SU-DHL-6 (cell line): Measurements from ENCODE around the gene RGL3.
"Not testable (repeated sequence)": the region's sequence is repeated elsewhere in the genome, so short reads cannot be mapped to it uniquely, and the experiment has no call there.

Experiments
- H2AFZ ChIP-seq: fragments of 200-600 bp; sonication (generic); 2 replicates; pipeline ENCODE4 v1.6.1; 2014; ENCODE audit warnings: low read depth, mild to moderate bottlenecking, moderate library complexity, mixed read lengths, antibody characterized with exemption, low read length; ENCODE audit not compliant: severe bottlenecking
- H3F3A ChIP-seq: fragments of 200-600 bp; shearing (Covaris generic); 2 replicates; pipeline ENCODE4 v1.6.0; 2016; ENCODE audit warnings: antibody characterized with exemption, mild to moderate bottlenecking; ENCODE audit not compliant: insufficient read depth
- H3K27ac ChIP-seq: fragments of 200-600 bp; sonication (generic); 2 replicates; pipeline ENCODE4 v1.5.1; 2016; ENCODE audit warnings: low read depth, mild to moderate bottlenecking, low read length, moderate library complexity, mixed read lengths
- H3K27me3 ChIP-seq: fragments of 200-600 bp; sonication (generic), shearing (Covaris generic); 2 replicates; pipeline ENCODE4 v1.6.0; 2014; ENCODE audit warnings: mild to moderate bottlenecking, low read length
- H3K36me3 ChIP-seq: fragments of 200-600 bp; sonication (generic); 2 replicates; pipeline ENCODE4 v1.6.1; 2014; ENCODE audit warnings: mild to moderate bottlenecking, low read length, mixed read lengths
- H3K4me2 ChIP-seq: fragments of 300-600, 200-600 bp; shearing (Covaris generic), sonication (generic); 2 replicates; pipeline ENCODE4 v1.6.0; 2014; ENCODE audit warnings: low read length, low read depth, mild to moderate bottlenecking; ENCODE audit not compliant: poor library complexity, severe bottlenecking
- H3K4me3 ChIP-seq: fragments of 200-600 bp; sonication (generic); 2 replicates; pipeline ENCODE4 v1.5.1; 2014; ENCODE audit warnings: antibody characterized with exemption, low read length, mild to moderate bottlenecking, mixed read lengths; ENCODE audit not compliant: insufficient read depth, poor library complexity, severe bottlenecking
- H3K79me2 ChIP-seq: fragments of 200-600 bp; sonication (generic); 2 replicates; pipeline ENCODE4 v1.6.1; 2014; ENCODE audit warnings: mild to moderate bottlenecking, low read length, moderate library complexity; ENCODE audit not compliant: insufficient read depth
- H3K9ac ChIP-seq: fragments of 200-600 bp; sonication (generic); 2 replicates; pipeline ENCODE4 v1.7.0; 2014; ENCODE audit warnings: mild to moderate bottlenecking, low read length
- H3K9me2 ChIP-seq: fragments of 200-600 bp; sonication (generic); replicated peaks from 2 replicates; pipeline ENCODE4 v1.6.1; 2014; ENCODE audit warnings: low read length; ENCODE audit not compliant: insufficient read depth
- H3K9me3 ChIP-seq: fragments of 200-600 bp; sonication (generic); 2 replicates; pipeline ENCODE4 v1.6.1; 2014; ENCODE audit warnings: low read length, mixed read lengths; ENCODE audit not compliant: insufficient read depth
- H4K20me1 ChIP-seq: fragments of 200-600 bp; sonication (generic); 2 replicates; pipeline ENCODE4 v1.6.1; 2014; ENCODE audit warnings: low read depth, mild to moderate bottlenecking, antibody characterized with exemption, low read length, moderate library complexity, mixed read lengths
- CTCF ChIP-seq: fragments of 200-600 bp; sonication (generic); IDR thresholded peaks from one replicate; pipeline ENCODE4 v1.5.1; 2017; ENCODE audit warnings: antibody characterized with exemption, mild to moderate bottlenecking, low read length, moderate library complexity; ENCODE audit not compliant: insufficient read depth, poor library complexity, severe bottlenecking
- EZH2phosphoT487 ChIP-seq: fragments of 200-600 bp; sonication (generic), shearing (Covaris generic); conservative IDR thresholded peaks from 2 replicates; pipeline ENCODE4 v1.6.1; 2018; ENCODE audit warnings: mild to moderate bottlenecking, antibody characterized with exemption, low read length, moderate library complexity, mixed read lengths

RGL3 gene

GRCh38 chr19:11435057-11435832, 16.1 kb upstream of the RGL3 start, which contains the start of the genes ODAD3 and PRKCSH:
Gene ODAD3 (minus strand): TSS chr19:11435121. CDS start chr19:11435016, 105 bp downstream.
Gene PRKCSH (plus strand): TSS chr19:11435635. CDS start chr19:11436118, 483 bp downstream.
- Histone ChIP-seq H3K4me3 (peak within 1 kb of the TSS; percentile 83), H3K9ac (peak within 1 kb of the TSS; percentile 80), H3F3A (no peaks in the 10 kb centered on the region), H3K9me3 (no peaks in the 10 kb centered on the region), H2AFZ (peak within 1 kb of the TSS; percentile 97), H3K36me3 (no peaks in the 10 kb centered on the region), H3K27ac (peak within 1 kb of the TSS; percentile 39), H3K27me3 (no peaks in the 10 kb centered on the region), H3K4me2 (peak within 1 kb of the TSS; percentile 71), H4K20me1 (no peaks in the 10 kb centered on the region), H3K9me2 (no peaks in the 10 kb centered on the region), H3K79me2 (peaks cover 11% of the 10 kb centered on the region)
- TF ChIP-seq CTCF (peak; percentile 77), EZH2phosphoT487 (no peak)

- Histone ChIP-seq H3K9me2 (no peaks in the 10 kb centered on the region), H3K4me2 (peak overlapping the region; percentile 71), H3K79me2 (peaks cover 11% of the 10 kb centered on the region), H3K36me3 (no peaks in the 10 kb centered on the region), H4K20me1 (no peaks in the 10 kb centered on the region), H2AFZ (peak overlapping the region; percentile 97), H3K27ac (no peak overlapping the region), H3K9me3 (no peaks in the 10 kb centered on the region), H3K9ac (peak overlapping the region; percentile 80), H3F3A (no peaks in the 10 kb centered on the region), H3K4me3 (peak overlapping the region; percentile 67), H3K27me3 (no peaks in the 10 kb centered on the region)
- no peak for TF ChIP-seq CTCF
- no peak for TF ChIP-seq EZH2phosphoT487
Measured at GRCh38 chr19:11434703-11435056, 15.6 kb upstream of the RGL3 start.

- not testable (repeated sequence) for H3K27me3 ChIP-seq, H3K9ac ChIP-seq, H3F3A ChIP-seq, H3K36me3 ChIP-seq, H3K9me2 ChIP-seq, H2AFZ ChIP-seq, H3K9me3 ChIP-seq, H3K4me2 ChIP-seq, H3K4me3 ChIP-seq, H4K20me1 ChIP-seq, H3K27ac ChIP-seq
- peaks cover 11% of the 10 kb centered on the region for H3K79me2 ChIP-seq
Measured at GRCh38 chr19:11433526-11433925, 14.4 kb upstream of the RGL3 start.

GRCh38 chr19:11426656-11427055, 7.5 kb upstream of the RGL3 start:
- no peaks in the 10 kb centered on the region for H4K20me1 ChIP-seq
- no peaks in the 10 kb centered on the region for H3K9me3 ChIP-seq
- no peak overlapping the region for H3K27ac ChIP-seq
- H3K36me3 ChIP-seq = no peaks in the 10 kb centered on the region
- H3K79me2 ChIP-seq = no peaks in the 10 kb centered on the region
- no peak overlapping the region for H2AFZ ChIP-seq
- TF ChIP-seq EZH2phosphoT487 (no peak), CTCF (no peak)
- no peaks in the 10 kb centered on the region for H3K27me3 ChIP-seq
- no peak overlapping the region for H3K9ac ChIP-seq
- H3K9me2 ChIP-seq = no peaks in the 10 kb centered on the region
- H3F3A ChIP-seq = peaks cover 4% of the 10 kb centered on the region; the same call in 1 of the 2 replicates
- H3K4me3 ChIP-seq = no peak overlapping the region
- no peak overlapping the region for H3K4me2 ChIP-seq
